Activated CD4-positive, alpha-beta T cell treated with anti-CD3 and anti-CD28 coated beads, Interleukin-10, Interleukin-2, amounts not matched to agents 100 ng/mL and 50 ng/mL, durations not matched to agents 16 hours and 8 hours (primary cell): ENCODE measurements around the gene TMEM8B.

Experiments used
- DNase-seq: peaks from one replicate; pipeline ENCODE4 v3.0.0-alpha.2; 2020

TMEM8B gene

DNA sequence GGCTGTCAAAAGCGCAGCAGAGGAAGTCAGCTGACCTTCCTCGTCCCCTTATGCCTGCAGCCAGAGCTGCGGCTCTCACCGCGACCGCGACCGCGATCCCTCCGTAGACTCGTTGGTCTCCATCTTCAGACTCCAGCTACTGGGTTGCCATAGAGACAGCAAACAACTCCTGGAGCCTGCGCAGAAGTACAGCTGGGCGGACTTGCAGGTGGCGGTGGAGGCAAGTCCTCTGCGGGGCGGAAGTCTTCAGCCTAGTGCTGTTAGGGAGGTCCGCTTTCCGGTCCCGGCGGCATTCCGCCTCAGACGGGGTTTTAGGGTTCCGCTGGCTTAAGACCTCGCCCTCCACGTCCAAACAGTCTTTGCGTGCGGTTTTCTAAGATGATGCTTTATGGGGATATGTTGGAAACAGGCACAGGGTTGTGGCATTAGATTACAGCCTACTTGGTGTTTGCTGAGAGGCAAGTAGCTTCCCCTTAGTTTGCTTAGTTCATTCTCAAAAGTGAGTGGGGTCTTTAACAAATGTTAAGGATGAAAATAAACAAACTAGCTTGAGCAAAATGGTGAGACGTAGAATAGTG lies 16.9 kb upstream of the TMEM8B start, which contains the start of gene SPAG8:
TSS of gene SPAG8 (minus strand) at position 238 of the 578 bp plus-strand sequence. CDS start at position 123, 115 bp downstream.
- peak; percentile 98 for DNase-seq

DNA sequence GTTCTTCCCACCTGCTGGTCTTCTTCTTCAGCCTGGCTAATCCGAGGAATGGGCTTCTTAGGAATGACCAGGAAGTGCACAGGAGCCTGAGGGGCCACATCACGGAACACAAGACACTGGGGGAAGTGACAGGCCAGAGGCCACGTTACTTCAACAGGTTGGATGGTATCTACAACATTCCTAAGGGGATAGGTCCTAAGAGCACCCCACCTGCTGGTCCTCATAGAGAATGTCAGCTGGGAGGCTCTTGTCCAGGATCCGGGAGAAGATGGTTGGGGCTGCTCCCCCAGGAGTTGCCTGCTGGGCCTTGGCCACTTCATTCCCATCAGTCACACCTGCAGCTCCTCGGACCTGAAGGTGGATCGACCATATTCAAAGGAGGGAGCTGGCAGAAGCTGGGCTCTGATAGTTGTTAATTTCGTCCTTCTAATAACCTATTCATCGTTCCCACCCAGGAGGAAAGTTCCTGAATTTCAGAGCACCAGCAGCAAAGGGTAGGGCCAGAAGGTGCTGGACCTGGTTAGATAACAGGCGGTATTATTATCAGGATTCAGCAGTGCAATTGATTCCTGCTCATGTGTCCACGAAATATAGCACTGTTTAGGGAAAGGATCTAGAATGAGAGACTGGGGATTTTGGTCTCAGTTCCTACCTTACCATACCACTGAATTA lies 15.5 kb upstream of the TMEM8B start:
- no peak for DNase-seq

- peak; percentile 64 for DNase-seq
Measured at GRCh38 chr9:35814106-35814840, 14.8 kb upstream of the TMEM8B start.

DNA sequence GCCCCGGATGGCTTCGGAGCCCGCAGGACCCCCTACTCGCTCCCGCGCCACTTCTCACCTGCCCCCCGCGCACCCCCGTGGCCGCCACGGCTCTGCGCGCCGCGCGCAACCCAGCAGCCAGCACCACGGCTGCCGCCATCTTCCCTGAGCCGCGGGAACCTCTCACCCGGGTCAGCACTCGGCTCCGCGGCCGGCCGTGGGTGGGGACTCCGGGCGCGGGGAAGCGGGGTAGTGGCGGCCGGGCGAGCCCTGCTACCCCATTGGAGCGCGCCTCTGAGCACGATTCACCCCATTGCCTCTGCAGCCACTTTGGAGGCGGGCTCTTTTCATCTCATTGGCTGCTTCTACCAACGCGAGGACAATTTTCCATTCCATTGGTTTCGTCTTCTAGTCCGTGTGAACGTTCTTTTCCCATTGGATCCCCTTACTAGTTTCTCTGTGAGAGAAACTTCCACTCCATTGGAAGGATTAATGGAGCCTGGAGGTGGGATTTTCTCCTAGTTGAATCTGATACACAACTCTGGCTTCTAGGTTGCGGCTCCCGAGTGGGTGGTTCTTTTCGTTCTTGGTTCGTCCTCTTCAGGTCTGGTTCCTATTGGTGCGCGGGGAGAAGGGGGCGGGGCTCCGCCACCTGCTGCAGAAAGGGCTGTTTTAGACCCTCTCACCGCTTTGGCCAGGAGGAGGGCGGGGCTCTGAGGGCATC lies 14.0 kb upstream of the TMEM8B start, which contains the start of gene HINT2:
TSS of gene HINT2 (minus strand) at position 202 of the 703 bp plus-strand sequence. CDS start at position 139, 63 bp downstream.
- peak; percentile 98 for DNase-seq

GRCh38 chr9:35816708-35817107 lies 12.3 kb upstream of the TMEM8B start:
- DNase-seq = no peak

- DNase-seq = no peak
Measured at GRCh38 chr9:35818341-35818740, 10.7 kb upstream of the TMEM8B start.

GRCh38 chr9:35820076-35820475 lies 9.0 kb upstream of the TMEM8B start:
- no peak for DNase-seq

DNA sequence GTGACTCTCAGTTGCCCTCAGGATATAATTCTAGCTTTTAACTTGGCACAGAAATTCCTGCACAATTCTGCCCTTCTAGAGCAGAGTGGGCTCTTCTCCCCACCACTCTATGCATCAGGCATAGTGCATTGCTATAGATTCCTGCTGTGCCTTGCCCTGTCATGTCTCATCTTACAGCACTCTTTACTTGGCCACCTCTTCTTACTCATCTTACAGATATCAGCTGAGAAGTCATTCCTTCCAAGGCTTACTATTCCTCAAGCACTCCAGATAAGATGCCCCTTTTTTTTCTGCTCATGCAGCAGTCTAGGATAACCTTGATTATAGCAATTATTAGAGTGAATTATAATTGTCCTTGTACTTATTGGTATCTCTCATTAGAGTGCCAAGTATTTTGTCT lies 6.1 kb upstream of the TMEM8B start:
- DNase-seq = no peak

GRCh38 chr9:35826071-35826701 lies 2.8 kb upstream of the TMEM8B start:
- peak; percentile 64 for DNase-seq

DNA sequence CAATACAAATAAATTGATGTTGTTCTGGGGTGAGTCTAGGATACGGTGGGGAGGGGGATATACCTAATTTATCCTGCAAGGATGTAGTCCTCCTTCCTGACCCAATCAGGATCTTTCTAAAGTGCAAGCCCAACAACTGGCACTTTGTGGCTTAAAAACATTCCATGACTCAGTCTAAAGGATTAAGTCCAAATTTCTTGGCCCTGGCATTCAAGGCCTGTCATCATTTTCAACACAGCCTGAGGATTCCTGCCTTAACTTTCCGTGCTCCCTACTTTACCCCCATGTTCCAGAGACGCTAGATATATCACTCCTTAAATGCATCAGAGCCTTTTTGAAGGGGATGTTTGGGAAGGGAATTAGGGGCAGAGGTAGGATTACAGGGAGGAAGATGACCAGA lies 1.5 kb upstream of the TMEM8B start:
- DNase-seq = no peak

DNA sequence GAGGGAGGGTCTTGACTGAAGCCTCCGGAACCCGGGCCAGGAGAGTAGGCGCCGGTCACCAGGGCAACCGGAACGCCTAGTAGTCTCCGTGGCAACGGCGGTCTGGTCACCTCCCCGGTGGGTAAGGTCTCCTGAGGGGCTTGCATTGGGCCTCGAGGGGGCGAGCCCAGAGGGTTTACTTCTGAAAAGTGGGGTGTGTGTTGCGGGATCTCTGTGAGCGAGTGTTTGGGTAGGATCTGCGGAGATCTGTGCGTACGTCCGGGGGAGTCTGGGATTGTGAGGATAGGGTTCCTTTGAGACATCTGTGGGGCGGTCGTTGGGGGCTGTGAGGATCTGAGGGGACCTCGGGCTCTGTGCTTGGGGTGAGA lies 328 bp upstream of the TMEM8B start, which contains the start of gene FAM221B:
TSS of gene FAM221B (minus strand) at position 17 of the 368 bp plus-strand sequence. CDS start 2,571 bp downstream, outside the sequence.
- DNase-seq = peak; percentile 27

DNA sequence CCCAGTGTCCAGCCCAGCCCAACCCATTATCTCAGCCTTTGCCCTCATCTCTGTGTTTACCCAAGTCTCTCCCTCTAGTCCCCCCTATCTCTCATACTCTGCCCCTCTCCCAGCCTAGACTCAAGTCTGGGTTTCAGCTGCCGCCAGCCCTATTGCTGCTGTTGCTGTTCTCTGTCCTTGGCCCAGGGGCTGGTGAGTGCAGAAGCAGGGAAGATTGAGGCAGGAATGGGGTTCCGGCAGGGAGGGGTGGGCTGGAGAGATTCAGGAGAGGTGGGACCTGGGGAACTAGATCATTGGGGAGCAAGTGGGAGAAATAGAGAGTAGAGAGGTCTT lies 702 bp downstream of the TMEM8B start:
- no peak for DNase-seq

- no peak for DNase-seq
Measured at GRCh38 chr9:35831040-35831439, 2.0 kb downstream of the TMEM8B start.

GRCh38 chr9:35832814-35833213 lies 3.8 kb downstream of the TMEM8B start:
- no peak for DNase-seq

DNA sequence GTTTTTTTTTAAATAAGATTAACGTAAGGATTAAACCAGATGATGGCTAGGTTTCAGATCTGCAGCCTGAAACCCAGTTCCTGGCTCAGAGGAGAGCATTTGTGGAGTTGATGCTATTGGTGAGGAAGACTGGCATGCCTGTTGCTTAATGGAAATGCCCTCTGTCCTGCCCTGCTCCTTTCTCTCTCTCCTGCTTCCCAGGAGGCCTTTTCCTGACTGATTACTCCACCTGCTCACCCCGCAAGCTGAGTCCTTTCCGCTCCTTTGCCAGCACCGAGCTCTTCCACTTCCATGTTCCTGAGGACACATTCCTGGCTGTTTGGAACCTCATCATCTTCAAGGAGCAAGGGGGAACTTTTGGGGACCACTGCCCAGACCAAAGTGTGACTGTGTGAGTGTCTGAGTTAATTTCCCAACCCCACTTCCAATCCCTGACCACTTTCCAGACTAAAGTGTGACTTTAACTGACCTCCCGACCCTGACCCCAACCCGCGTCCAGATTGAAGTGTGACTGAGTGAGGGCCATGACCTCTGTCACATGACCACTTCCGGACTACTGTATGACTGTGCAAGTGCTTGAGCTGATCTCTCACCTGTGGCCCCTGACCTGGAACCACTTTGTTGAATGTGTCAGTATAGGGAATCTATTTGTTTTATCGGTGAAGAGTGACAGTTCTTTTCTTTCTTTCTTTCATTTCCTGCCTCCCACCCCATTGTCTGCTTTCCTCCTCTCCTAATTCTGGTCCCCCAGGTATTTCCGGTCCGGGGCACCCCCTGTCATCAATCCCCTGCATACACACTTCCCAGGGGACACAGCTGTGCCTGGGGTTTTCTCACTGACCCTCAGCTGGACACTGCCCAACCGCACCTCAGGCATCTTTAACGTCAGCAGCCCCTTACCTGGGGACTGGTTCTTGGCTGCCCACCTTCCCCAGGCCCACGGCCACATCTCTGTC lies 5.5 kb downstream of the TMEM8B start:
- DNase-seq = no peak

GRCh38 chr9:35835216-35835632 lies 6.2 kb downstream of the TMEM8B start:
- no peak for DNase-seq

DNA sequence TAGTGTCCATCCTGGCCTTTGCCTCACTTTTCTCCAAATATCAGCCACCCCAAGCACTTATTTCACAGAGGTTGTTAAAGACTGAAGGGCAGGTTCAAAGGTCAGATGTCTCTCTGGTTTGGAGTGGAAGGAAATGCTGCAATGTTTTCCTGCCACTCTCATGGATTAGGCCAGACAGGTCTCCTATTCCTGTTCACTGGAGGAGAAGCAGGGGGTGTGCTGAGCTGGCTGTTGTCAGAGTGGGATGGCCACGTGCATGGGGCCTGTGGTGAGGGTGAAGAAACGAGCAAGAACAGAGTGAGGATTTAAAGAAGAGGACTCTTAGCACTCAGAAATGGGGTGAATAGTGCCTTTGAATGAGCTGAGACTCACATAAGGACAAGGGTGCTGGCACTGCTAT lies 6.7 kb downstream of the TMEM8B start:
- DNase-seq = no peak

DNA sequence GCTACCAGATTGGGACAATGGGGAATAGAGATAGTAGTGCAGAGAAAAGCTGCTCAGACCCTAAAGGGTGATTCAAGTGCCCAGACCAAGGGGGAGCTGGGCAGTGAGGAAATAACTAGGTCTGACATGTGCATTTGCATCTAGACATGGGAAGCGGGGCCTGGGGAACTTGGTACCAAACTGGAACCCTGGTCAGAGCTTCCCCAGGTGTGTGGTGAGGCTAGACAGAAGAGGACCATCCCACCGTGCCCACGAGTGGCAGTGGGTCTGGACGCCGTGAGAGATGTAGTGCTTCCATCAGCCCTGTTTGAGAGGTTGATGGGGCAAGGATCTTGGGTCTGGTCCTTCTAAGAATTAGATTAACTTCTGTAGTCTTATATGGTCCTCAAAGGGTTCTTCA lies 7.6 kb downstream of the TMEM8B start:
- no peak for DNase-seq

GRCh38 chr9:35839926-35840325 lies 10.9 kb downstream of the TMEM8B start:
- no peak for DNase-seq

DNA sequence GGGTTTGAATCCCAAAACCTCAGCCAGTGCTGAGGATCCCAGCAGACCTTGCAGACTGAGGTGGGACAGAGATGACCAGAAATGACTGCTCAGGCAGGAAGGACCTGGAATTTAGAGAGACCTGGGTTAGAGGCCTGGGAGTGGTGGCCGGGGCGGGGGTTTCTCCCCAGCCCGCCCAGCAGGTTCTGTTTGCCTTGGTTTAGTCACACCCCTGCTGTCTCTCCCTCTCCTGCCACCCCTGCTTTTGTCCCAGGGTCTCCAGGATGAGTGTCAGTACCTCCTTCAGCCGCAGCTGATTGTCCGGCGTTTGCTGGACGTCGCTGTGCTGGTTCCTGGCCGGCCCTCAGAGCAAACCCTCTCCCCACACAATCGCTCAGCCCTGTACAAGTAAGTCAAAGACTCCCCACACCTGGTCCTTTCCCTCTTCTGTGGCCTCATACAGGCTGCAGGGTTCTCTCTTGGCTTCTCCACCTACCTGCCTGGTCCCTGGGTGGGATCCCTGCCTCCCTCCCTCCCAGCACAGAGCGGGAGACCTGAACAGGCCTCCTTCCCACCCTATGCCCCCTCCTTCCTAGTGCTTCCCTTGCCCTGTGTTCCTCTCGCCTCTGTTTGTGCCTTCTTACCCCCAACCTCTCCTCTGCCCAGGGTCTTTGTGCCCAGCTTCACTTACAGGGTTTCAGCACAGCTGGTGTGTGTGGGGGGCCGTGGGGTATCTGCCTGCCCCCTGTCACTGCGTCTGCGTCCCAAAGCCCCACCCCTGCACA lies 12.0 kb downstream of the TMEM8B start:
- no peak for DNase-seq

GRCh38 chr9:35841645-35841900 lies 12.5 kb downstream of the TMEM8B start:
- no peak for DNase-seq
